HuH-7 (cell line): ENCODE data around the gene OPA3.

Source experiments
- DNase-seq: peaks from one replicate; pipeline ENCODE4 v3.0.0; 2011; ENCODE audit warnings: low spot score

Gene OPA3

DNA sequence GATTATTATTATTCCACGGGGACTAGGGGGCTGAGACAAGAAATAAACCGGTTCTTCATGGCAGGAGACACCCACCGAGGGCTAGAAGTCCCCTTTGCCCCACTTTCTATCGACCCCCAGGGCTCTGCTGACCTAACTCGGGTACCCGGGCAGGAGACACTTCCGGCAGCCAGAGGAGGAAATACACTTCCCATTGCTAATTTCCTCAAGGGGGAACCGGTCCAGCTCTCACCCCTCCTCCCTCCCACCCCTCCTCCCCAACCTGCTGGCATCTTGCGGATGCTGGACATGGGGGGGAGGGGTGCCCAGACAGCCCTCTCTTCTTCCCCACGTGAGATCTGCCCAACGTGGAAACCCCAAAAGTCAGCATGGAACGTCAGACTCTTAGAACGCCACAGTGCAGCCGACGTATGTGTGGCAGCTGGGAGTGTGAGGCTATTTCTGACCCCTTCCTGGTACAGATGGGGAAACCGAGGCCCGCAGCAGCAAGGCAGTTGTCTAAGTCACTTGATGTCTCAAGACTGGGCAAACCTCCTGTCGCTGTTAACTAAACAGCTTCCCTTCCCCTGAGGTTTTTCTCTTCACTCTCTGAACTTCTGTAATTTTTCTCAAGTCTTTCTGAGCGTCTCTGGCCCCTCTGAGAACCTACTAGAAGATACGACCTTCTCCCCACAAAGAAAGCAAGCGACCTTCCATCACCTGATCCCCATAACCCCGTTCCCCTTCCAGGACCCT is 13.8 kb upstream of the OPA3 start:
- DNase-seq = no peak

DNA sequence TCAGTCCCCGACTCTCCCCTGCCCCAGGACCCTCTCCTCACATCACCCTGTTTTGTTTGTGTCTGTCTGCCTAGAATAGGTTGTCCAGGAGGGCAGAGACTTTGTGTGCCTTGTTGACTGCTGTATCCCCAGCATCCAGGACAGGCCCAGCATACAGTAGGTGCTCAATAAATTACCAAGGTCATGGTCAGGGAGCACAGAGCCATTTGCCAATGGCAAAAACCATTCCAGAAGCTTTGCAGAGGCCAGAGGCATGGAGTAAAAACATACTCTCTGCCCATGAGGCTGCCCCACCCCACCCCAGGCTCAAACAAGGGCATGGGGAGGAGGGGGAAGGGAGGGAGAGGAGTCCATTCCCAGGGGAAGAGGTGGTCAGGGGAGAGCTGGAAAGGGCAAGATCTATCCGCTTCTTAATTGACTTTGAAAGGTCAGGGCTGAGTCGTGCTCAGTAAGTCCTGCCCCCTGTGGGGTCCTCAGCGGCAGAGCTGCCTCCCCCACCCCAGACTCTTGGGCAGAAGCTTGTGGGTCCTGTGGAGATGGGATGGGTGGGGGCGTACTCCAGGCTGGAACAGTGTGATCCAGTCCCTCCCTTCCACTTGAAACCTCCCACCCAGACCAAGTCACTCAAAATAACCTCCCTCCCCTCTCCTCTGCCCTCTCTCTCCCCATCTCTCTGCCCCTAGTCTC is 13.0 kb upstream of the OPA3 start:
- no peak for DNase-seq

DNA sequence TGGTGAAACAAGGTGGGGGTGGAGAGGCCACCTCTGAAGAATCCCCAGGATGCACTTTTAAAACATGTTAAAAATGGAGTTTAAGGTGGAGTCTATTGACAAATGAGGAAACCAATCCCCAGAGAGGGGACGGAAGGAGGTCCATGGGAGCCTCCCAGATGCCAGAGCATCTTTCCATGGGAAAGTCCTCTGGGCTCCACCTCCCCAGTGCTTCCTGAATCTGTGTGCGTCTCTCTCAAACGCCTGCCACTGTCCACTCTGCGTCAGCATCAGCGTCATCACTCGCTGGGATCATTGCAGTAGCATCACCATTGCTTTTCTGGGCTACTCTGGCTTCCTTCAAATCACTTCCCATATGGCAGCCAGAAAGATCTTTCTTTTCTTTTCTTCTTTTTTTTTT is 11.2 kb upstream of the OPA3 start:
- DNase-seq = no peak

DNA sequence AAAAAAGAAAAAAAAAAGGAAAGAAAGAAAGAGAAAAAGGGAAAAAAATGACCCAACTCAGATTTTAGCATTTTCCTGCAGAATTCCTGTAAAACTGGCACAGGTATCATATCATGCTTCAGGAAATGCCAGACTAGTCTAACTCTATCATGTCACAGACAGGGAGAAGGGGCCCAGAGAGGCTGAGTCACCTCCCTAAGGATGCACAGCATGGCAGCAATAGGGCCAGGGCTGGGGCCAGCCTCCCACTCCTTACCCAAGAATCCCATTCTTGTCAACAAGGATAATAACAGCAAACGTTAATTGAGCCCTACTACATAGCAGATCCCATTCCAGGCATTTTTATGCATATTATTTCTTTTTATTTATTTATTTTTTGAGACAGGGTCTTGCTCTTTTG is 8.9 kb upstream of the OPA3 start:
- no peak for DNase-seq

DNA sequence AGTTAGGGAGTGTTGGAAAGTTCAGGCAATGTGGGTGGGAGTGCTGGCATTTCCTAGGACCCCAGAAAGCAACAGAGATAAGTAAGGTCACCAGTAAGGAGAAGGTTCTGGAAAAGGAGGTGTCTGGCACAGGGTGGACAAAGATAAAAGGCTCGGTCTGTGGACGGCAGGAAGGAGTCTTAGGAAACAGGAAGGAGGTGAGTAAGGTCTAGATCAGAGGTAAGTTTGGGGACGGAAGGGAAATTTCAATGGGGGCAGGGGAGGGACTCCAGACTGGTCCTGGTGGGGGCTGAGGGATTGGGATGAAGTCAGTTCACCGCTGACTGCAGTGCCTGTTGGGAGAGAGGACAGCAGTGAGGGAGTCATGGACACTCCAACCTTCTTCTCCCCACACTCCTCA is 7.8 kb upstream of the OPA3 start:
- DNase-seq = no peak

DNA sequence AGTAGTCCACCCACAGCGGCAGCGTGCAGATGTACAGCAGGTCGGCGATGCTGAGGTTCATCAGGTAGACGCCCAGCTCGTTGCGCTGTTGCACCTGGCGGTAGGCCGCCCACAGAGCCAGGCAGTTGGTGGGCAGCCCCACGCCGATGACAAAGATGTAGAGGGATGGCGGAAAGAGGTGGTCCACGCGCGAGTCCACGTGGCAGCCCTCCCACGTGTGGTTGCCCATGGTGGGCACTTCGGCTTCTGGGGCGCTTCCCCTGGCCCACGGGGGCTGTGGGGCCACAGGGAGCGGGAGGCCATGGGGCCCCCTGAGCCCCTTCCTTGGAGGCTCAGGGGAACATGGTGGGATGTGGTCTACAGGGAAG is 7.0 kb upstream of the OPA3 start:
- DNase-seq = no peak

DNA sequence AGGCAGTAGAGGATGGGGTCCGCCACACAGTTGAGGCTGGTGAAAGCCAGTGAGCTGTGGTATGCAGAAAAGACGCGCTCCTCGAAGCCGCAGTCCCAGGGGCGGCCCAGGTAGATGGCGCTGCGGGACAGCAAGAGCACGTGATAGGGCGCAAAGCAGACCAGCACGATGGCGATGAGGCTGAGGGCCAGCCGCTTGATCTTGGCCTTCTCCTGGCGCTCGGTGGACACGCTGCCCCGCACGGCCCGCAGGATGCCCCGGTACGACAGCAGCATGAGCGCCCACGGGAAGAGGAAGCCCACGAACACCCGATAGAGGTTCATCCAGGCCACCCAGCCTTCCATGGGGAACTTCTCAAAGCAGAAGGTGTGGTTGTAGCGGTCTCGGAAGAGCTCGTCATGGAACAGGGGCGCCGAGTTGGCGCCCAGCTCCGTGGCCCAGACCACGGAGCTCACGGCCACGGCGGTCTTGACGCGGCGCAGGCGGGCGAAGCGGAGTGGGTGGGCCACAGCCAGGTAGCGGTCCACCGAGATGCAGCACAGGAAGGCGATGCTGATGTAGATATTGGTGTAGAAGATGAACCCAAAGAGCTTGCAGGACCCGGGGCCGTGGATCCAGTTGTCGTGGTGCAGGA is 6.5 kb upstream of the OPA3 start:
- peak; percentile 92 for DNase-seq

DNA sequence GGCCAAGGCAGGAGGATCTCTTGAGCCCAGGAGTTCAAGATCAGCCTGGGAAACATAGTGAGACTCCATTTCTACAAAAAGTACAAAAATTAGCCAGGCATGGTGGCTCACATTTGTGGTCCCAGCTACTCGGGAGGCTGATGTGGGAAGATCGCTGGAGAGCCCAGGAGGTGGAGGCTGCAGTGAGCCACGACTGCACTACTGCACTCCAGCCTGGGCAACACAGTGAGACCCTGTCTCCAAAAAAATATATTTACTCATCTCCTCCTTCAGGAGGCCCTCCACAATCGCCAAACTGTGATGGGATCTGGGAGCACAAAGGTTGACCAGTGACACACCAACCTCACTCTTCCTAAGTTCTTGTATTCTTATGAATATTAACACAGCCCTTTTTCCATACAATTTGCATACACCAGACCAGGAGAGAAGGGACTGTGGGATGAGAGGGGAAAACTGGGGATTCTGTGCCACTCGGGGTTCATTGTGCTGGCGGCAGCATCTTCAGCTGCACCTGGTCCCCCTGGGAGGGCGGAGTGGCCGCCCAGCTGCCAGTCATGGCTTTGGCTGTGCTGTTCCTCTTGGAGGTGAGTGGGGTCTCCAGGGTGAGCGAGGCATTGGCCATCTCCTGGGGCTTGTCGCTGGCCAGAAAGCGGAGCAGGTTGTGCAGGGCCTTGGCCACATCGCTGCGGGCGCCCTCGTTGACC is 5.8 kb upstream of the OPA3 start:
- no peak for DNase-seq

DNA sequence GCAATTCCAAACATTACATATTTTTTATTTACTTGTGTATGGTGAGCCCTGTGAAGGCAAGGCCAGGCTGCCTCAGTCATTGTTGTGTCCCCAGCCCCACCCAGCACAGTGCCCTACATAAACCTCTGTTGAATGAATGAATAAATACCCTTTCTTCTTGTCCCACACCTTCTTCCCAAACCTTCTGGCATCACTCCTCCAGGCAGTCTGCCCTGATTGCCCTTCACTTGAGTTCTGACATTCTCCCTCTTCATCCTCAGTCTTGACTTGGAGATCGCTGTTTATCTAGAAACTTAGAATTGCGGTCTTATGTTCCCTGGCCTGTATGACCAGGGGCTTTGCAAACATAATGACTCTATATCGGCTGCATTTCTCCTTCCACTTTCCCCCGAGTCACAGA is 5.2 kb upstream of the OPA3 start:
- no peak for DNase-seq

DNA sequence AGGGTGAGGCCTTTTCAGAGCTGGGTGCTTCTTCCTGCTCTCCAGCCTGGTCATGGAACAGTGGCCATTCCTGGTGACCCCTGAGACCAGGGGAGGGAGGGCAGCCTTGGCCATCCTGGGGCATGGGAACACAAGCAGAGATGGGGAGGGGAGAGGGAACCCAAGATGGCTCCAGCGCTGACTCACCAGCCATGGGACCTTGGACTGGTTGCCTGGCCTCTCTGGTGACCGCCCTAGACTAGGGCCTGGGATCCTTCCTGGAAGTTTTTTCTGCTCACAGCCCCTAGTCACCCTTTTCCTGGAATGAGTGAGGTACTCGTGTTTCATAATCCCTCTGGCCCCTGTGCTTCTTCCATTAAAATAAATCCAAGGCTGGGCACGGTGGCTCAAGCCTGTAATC is 3.3 kb upstream of the OPA3 start:
- DNase-seq = no peak

DNA sequence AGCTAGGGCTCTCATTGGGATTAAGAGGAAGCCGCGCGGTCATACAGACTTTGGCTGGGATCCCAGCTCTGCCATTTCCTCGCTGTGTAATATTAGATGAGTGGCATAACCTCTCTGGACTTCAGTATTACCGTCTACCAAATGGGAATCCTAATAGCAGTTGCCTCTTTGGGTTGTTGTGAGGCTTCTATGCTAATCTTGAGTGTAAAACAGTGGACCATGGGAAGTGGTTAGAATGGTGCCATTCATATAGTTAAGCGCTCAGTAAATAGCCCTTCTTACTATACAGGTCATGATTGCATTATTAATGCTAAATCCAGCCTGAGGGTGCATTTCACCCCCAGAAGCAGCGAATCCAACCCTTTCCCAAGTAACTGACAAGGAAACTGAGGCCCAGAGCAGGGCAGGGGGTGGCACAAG is 566 bp upstream of the OPA3 start:
- DNase-seq = no peak

DNA sequence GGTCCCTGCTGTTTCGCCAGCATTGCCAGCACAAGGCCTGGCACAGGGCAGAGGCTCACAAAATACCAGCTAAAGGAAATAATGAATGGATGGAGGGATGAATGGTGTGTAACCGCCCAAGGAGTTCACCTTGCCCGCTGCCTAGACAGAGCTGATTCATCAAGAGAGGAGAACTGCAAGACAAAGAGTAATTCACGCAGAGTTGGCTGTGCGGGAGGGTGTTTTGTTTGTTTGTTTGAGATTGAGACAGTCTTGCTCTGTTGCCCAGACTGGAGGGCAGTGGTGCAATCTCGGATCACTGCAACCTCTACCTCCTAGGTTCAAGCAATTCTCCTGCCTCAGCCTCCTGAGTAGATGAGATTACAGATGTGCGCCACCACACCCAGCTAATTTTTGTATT is 3.0 kb downstream of the OPA3 start:
- no peak for DNase-seq

DNA sequence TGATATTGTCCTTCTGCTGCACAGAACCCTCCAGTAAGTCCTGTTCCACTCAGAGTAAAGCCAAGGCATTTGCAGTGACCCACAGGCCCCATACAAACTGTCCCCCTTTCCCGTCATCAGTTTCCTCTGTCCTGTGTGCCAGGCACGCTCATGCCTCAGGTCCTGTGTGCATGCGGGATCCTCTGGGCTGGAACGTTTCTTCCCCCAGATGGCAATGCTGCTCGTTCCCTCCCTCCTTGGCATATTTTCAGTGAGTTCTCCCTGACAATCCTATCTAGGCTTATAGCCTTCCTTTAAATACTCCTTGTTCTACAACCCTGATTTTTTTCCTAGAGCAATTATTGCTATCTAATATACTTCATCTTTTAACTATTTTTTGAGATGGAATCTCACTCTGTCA is 5.7 kb downstream of the OPA3 start:
- no peak for DNase-seq

DNA sequence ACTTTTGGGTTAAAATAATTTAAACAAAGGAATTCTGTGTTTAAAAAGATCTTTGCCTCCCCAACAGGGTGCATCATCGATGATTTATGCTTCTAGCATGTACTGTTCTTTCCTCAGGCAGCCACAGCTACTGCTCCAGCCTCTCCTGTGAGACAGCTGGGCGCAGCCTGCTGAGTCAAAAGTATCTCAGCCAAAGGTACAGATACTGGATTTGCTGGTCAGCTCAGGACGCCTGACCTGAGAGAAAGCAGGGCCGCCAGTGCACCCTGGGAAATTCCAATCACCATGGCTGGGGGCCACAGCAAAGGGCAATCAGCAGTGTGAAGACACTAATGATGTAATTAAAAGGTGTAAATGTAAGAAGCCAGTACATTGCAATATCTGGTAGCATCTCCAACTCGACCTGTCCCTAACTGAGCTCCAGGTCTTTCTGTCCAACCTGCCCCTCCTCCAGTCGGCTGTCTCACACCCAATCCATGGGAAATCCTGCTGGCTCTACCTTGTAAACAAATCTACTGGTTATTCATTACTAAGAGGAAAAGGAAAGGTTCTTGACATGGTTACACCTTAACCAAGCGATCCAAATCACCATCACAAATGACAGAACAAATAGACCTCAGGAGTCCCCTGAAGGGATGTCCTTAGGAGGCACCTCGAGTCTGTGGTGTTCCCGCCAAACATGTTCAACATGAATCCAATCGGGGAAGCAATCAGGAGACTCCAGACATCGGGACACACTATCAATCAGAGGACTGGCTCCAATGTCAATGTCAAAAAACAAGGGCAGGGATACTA is 7.3 kb downstream of the OPA3 start:
- DNase-seq = peak; percentile 47

DNA sequence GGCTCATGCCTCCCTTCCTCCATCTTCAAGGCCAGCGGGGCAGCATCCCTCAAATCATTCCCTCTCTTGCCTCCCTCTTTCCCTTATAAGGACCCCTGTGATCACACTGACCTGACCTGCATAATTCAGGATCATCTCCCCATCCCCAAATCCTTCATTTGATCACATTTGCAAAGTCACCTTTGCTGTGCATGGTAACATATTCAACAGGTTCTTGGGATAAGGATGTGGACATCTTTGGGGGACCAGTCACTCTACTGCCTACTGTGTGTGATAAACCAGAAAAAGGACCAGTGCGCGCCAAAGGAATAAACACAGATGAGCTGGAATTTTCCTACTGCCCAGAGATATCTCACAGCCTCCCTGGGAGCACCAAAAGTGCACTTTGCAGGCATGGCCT is 7.9 kb downstream of the OPA3 start:
- no peak for DNase-seq

DNA sequence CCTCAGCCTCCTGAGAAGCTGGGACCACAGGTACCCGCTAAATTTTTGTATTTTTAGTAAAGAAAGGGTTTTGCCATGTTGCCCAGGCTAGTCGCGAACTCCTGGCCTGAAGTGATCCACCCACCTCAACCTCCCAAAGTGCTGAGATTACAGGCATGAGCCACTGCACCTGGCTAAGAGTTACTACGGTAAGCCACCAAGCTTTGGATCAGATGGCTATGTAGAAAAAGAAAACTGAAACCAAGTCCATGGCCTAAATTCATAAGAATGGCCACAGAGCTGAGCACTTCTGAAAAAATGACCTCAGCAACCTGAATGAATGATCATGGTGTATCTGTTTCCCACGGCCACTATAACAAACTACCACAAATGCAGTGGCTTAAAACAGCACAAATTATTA is 9.4 kb downstream of the OPA3 start:
- no peak for DNase-seq

DNA sequence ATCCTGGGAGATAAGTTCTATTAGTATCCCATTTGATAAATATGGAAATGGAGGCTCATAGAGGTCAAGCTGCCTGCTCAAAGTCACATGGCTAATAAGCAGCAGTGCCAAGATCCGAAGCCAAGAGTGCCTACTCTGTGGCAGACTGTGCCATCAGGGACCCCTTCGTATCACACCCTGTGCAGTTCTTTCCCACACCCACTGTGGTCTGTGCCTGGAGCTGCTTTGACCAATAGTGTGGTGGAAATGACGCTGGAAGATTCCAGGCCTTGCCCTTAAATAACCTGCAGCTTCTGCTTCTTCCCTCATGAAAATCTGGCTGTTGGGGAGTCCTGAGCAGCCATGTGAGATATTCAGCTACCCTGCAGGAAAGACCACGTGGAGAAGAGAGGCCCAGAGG is 10.1 kb downstream of the OPA3 start:
- DNase-seq = no peak

DNA sequence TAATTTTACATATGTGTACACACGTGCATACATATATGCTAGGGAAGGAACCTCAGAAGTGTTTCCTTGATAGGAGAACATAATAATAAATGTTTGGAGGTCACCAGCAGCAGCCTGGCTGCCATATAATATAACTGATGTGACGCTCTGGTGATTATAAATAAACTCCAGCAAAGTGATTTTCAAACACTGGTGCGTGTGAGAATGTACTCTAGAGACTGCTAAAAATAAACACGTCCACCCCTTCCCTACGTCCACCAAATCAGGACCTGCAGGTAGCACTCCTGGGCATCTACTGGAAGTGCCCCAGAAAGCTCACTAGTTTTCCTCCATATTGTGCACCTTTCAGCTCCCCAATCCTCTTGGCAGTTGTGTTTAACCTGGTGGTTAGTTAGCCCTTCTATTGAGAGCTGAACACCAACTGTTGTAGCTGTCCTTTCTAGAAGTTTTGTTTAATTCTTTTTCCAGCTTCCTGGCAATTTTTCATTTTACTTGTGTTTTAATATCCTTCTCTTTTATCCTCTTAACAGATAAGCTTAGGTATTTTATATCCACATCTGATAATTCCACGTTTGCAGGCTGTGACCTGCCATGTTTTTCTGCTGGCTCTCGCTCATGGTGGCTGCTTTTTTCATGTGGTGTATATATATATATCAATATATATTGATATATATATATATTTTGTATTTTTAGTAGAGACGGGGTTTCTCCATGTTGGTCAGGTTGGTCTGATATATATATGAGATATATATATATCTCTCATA is 13.0 kb downstream of the OPA3 start:
- DNase-seq = no peak

DNA sequence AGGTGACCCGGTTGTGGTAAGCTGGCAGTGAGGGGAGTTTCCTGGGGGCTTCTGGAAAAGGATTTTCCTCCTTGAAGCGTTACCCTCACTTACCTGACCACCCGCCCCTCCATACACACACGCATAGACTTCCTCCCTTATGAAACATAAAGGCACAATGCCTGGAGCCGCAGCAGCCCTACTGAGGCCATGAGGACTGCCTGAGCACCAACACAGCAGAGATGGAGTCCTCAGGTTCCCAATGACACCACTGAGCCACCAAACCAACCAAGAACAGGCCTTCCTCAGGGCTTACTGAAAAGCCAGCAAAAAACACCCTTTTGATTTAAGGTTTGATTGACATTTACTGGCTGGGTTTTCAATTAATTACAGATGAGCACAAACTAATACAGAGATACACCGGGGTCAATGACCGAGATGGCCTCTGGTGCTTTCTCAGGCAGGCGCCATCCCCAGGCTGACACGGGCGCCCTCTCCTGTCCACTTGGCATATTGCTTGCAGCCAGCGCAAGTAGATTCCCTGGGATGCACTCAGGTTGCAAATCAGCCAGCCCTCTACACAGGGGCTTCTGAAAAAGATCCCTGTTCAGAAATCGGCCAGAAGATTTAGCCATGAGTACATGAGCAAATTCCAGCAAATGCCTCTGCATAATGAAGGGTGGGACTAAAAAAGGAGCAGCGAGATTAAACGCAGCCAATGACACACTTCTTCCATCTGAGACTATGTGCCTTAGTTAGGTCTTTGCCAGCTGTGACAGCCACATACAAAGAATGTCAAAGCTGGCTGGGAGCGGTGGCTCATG is 14.8 kb downstream of the OPA3 start:
- peak; percentile 68 for DNase-seq

DNA sequence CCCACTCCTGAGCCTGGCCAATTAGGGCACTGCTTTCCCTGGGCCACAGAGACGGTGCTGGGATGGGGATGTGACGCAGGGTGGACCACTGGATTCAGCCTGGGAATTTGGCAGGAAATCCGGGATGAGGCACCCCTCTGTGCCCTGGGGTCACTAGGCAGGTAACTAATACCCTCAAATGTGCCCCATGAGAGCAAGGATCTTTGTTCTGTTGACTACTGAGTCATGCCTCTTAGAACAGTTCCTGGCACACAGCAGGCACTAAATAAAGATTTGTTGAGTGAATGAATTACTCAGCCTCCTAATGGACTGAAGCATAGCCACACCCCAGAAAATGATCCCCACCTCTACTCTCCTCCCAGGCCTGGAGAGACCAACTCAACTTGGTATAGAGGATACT is 15.9 kb downstream of the OPA3 start:
- no peak for DNase-seq

DNA sequence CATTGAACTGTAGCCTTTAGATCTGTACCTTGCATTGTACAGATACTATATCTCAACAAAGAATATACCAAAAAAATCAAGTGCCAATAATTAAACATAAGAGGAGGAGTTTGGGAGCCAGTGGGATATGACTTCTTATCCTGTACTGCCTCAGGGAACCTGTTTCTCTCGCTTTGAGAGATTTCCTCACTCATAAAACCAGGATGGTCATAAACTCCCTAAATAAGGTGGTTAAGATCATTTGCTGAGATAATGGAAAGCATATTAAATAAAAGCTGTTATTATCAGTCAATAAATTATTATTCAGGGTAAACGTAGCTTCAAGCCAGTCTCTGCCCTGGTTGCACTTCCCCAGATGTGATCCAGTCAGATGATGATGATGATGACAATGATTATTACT is 17.0 kb downstream of the OPA3 start:
- no peak for DNase-seq
